Caco-2 (cell line): ENCODE measurements around the gene LMX1B. TPM values are rescaled to one million over a fixed set of nuclear protein-coding genes. Genes with fewer than 3 reads are reported as not detected.

Experiments
- BruUV-seq: library from RNA; stranded (reverse); fragments of 400-500 nt; replicated peaks from 2 replicates; lab custom pipeline; 2021; lab: Mats Ljungman, UMichigan
- CTCF ChIA-PET: fragments of 300-600 bp; sonication (Branson Sonifier 250); formaldehyde crosslinking; loops from one replicate; lab custom pipeline; 2022; ENCODE audit warnings: antibody characterized with exemption; lab: Charles Lee
- POLR2A ChIA-PET: fragments of 300-600 bp; sonication (Branson Sonifier 250); formaldehyde crosslinking; loops from one replicate; lab custom pipeline; 2022; ENCODE audit warnings: antibody characterized with exemption; lab: Charles Lee
- DNase-seq, 2 experiments: peaks; one replicate each; pipeline versions ENCODE4 v3.0.0 to v3.0.0-alpha.2; 2020 to 2022
- H3K27me3 ChIP-seq: replicated peaks from 2 replicates; pipeline ENCODE4 v1.6.0; 2011; ENCODE audit warnings: low read length; ENCODE audit not compliant: control insufficient read depth, insufficient read depth
- H3K36me3 ChIP-seq: 2 replicates; pipeline ENCODE4 v1.5.1; 2011; ENCODE audit warnings: low read length; ENCODE audit not compliant: control insufficient read depth, insufficient read depth
- H3K4me1 ChIP-seq: fragments of 250-450 bp; sonication (Bioruptor Pico); 2 replicates; pipeline ENCODE4 v1.5.1; 2020; ENCODE audit warnings: mild to moderate bottlenecking
- H3K4me3 ChIP-seq: 2 replicates; pipeline ENCODE4 v1.5.1; 2011; ENCODE audit warnings: low read depth, mild to moderate bottlenecking, control low read depth, low read length
- H3K9me3 ChIP-seq: fragments of 250-450 bp; sonication (Bioruptor Pico); 2 replicates; pipeline ENCODE4 v1.5.1; 2020; ENCODE audit warnings: mild to moderate bottlenecking, moderate library complexity
- H3K27ac Mint-ChIP-seq: one replicate; pipeline ENCODE4 v1.8.0; 2022; ENCODE audit warnings: mixed read lengths; ENCODE audit not compliant: unreplicated experiment
- H3K27me3 Mint-ChIP-seq: one replicate; pipeline ENCODE4 v1.8.0; 2022; ENCODE audit warnings: mixed read lengths; ENCODE audit not compliant: insufficient read depth, unreplicated experiment
- H3K36me3 Mint-ChIP-seq: one replicate; pipeline ENCODE4 v1.8.0; 2022; ENCODE audit warnings: mild to moderate bottlenecking, mixed read lengths; ENCODE audit not compliant: insufficient read depth, unreplicated experiment
- H3K4me1 Mint-ChIP-seq: one replicate; pipeline ENCODE4 v1.8.0; 2022; ENCODE audit warnings: low read depth, mixed read lengths; ENCODE audit not compliant: unreplicated experiment
- H3K4me3 Mint-ChIP-seq: one replicate; pipeline ENCODE4 v1.8.0; 2022; ENCODE audit warnings: mild to moderate bottlenecking, moderate library complexity, mixed read lengths; ENCODE audit not compliant: unreplicated experiment
- H3K9me3 Mint-ChIP-seq: one replicate; pipeline ENCODE4 v1.8.0; 2022; ENCODE audit warnings: mixed read lengths; ENCODE audit not compliant: unreplicated experiment
- CTCF ChIP-seq, 2 experiments: fragments of 200-600 bp in 1 of 2; IDR thresholded peaks; 1 replicate in 1 of 2; 2 replicates in 1 of 2; pipeline versions ENCODE4 v1.5.1 to v1.8.0; 2011 to 2022; ENCODE audit warnings: antibody characterized with exemption in 1 of 2, control low read depth in 1 of 2, inconsistent platforms in 1 of 2, low read depth in 1 of 2, low read length in 1 of 2, mild to moderate bottlenecking in 1 of 2, moderate library complexity in 1 of 2; ENCODE audit not compliant: insufficient read depth in 1 of 2, severe bottlenecking in 1 of 2, unreplicated experiment in 1 of 2
- intact Hi-C: fragments of 100-400 bp; cut with micrococcal nuclease; formaldehyde crosslinking; loops from one replicate; pipeline ENCODE4 v1.10.0; 2022; ENCODE audit not compliant: unreplicated experiment
- total RNA-seq: library from RNA; stranded (reverse); gene quantifications from 2 replicates; pipeline ENCODE4 v1.2.3, GENCODE V29; 2022

LMX1B gene
- total RNA-seq, 1 experiment from 2014 or later = 17.0 TPM

GRCh38 chr9:126681336-126681735, 67.6 kb downstream of the LMX1B start:
- peaks cover 8% of the 10 kb centered on the region for H3K36me3 Mint-ChIP-seq
- no peaks in the 10 kb centered on the region for H3K9me3 Mint-ChIP-seq
- no peaks in the 10 kb centered on the region; the same call in 1 of the 2 replicates for H3K4me1 ChIP-seq
- peak in 1 of 2 experiments; percentile 4 for TF ChIP-seq CTCF (IDR thresholded peaks at IDR 0.05; ENCODE audit: insufficient read depth in 1 of 2, low read depth in 1 of 2, low read length in 1 of 2, severe bottlenecking in 1 of 2, unreplicated experiment in 1 of 2)
- no peak for DNase-seq
- H3K27me3 Mint-ChIP-seq = no peaks in the 10 kb centered on the region
- H3K27ac Mint-ChIP-seq = no peak overlapping the region
- H3K36me3 ChIP-seq = no peaks in the 10 kb centered on the region
- no peaks in the 10 kb centered on the region for H3K9me3 ChIP-seq
- no peaks in the 10 kb centered on the region for H3K27me3 ChIP-seq
- ChIA-PET CTCF (interaction anchor here (2.2 kb wide), 1 partner anchor 9 kb away, joined by 6 read pairs; no protein-coding TSS in a partner anchor), POLR2A (no interaction called here)
- H3K4me3 Mint-ChIP-seq = no peak overlapping the region
- H3K4me3 ChIP-seq = no peak overlapping the region
- H3K4me1 Mint-ChIP-seq = peaks cover 28% of the 10 kb centered on the region
- intact Hi-C loops = no loop called here
- no TSS peak for BruUV-seq

- DNase-seq = no peak
- CTCF ChIA-PET = interaction anchor here (2.2 kb wide), 1 partner anchor 8 kb away, joined by 6 read pairs; no protein-coding TSS in a partner anchor
- POLR2A ChIA-PET = interaction anchor here (0.6 to 0.7 kb wide), 2 partner anchors 180 to 233 kb away, joined by 4 to 8 read pairs; no protein-coding TSS in a partner anchor
- no peaks in the 10 kb centered on the region for H3K27me3 ChIP-seq
- no peaks in the 10 kb centered on the region for H3K9me3 ChIP-seq
- H3K36me3 ChIP-seq = no peaks in the 10 kb centered on the region
- TF ChIP-seq CTCF (IDR thresholded peaks at IDR 0.05; ENCODE audit: insufficient read depth in 1 of 2, low read depth in 1 of 2, low read length in 1 of 2, severe bottlenecking in 1 of 2, unreplicated experiment in 1 of 2) = no peak
- Mint-ChIP-seq H3K9me3 (no peaks in the 10 kb centered on the region), H3K4me3 (peak overlapping the region; percentile 10), H3K27me3 (no peaks in the 10 kb centered on the region), H3K36me3 (peaks cover 8% of the 10 kb centered on the region), H3K4me1 (peaks cover 26% of the 10 kb centered on the region), H3K27ac (no peak overlapping the region)
- intact Hi-C loops = no loop called here
- BruUV-seq = no TSS peak
- no peak overlapping the region for H3K4me3 ChIP-seq
- H3K4me1 ChIP-seq = no peaks in the 10 kb centered on the region; the same call in 1 of the 2 replicates
These were observed 68.5 kb downstream of the LMX1B start for GRCh38 chr9:126682113-126682810.

- peaks cover 26% of the 10 kb centered on the region for H3K4me1 Mint-ChIP-seq
- no peaks in the 10 kb centered on the region for H3K36me3 ChIP-seq
These were observed 69.4 kb downstream of the LMX1B start for GRCh38 chr9:126682928-126683697.

More at GRCh38 chr9:126682928-126683697, 69.4 kb downstream of the LMX1B start:
- Histone ChIP-seq H3K9me3 (no peaks in the 10 kb centered on the region), H3K27me3 (no peaks in the 10 kb centered on the region), H3K4me3 (peak overlapping the region; percentile 21), H3K4me1 (no peaks in the 10 kb centered on the region; the same call in 1 of the 2 replicates)
- H3K4me3 Mint-ChIP-seq = peak overlapping the region; percentile 45
- H3K27me3 Mint-ChIP-seq = no peaks in the 10 kb centered on the region
- CTCF ChIA-PET = no interaction called here
- intact Hi-C loops = no loop called here
- no peaks in the 10 kb centered on the region for H3K9me3 Mint-ChIP-seq
- H3K27ac Mint-ChIP-seq = no peak overlapping the region
- TF ChIP-seq CTCF (IDR thresholded peaks at IDR 0.05; ENCODE audit: insufficient read depth in 1 of 2, low read depth in 1 of 2, low read length in 1 of 2, severe bottlenecking in 1 of 2, unreplicated experiment in 1 of 2) = no peak
- DNase-seq = peak in 1 of 2 experiments; percentile 51
- BruUV-seq = no TSS peak
- POLR2A ChIA-PET = interaction anchor here (0.6 kb wide), 1 partner anchor 232 kb away, joined by 8 read pairs; no protein-coding TSS in a partner anchor
- peaks cover 8% of the 10 kb centered on the region for H3K36me3 Mint-ChIP-seq
